HuH-7 (cell line): ENCODE data around the gene ABCA9.
"Not testable (repeated sequence)": the region's sequence is repeated elsewhere in the genome, so short reads cannot be mapped to it uniquely, and the experiment has no call there.

Experiments used
- DNase-seq: peaks from one replicate; pipeline ENCODE4 v3.0.0; 2011; ENCODE audit warnings: low spot score

The ABCA9 gene

GRCh38 chr17:69043098-69043734 lies 17.5 kb downstream of the ABCA9 start:
- DNase-seq = no peak

GRCh38 chr17:69042308-69042707 lies 18.4 kb downstream of the ABCA9 start:
- no peak for DNase-seq

- no peak for DNase-seq
Measured at GRCh38 chr17:69031839-69032238, 28.9 kb downstream of the ABCA9 start.

GRCh38 chr17:69030169-69030568 lies 30.6 kb downstream of the ABCA9 start:
- DNase-seq = no peak

GRCh38 chr17:69018687-69019086 lies 42.0 kb downstream of the ABCA9 start:
- DNase-seq = no peak

- no peak for DNase-seq
Measured at GRCh38 chr17:69018022-69018615, 42.6 kb downstream of the ABCA9 start.

- DNase-seq = no peak
Measured at GRCh38 chr17:69015631-69016030, 45.1 kb downstream of the ABCA9 start.

GRCh38 chr17:69012895-69013805 lies 47.6 kb downstream of the ABCA9 start:
- no peak for DNase-seq

- DNase-seq = no peak
Measured at GRCh38 chr17:69009930-69010329, 50.8 kb downstream of the ABCA9 start.

GRCh38 chr17:69004759-69005158 lies 56.0 kb downstream of the ABCA9 start:
- not testable (repeated sequence) for DNase-seq

- DNase-seq = not testable (repeated sequence)
Measured at GRCh38 chr17:68999743-69000142, 61.0 kb downstream of the ABCA9 start.

- no peak for DNase-seq
Measured at GRCh38 chr17:68993112-68993511, 67.6 kb downstream of the ABCA9 start.

GRCh38 chr17:68987966-68988365 lies 72.8 kb downstream of the ABCA9 start:
- no peak for DNase-seq

GRCh38 chr17:68981288-68981687 lies 79.4 kb downstream of the ABCA9 start:
- no peak for DNase-seq

GRCh38 chr17:68973098-68973846 lies 87.5 kb downstream of the ABCA9 start:
- DNase-seq = no peak

GRCh38 chr17:68972119-68972704 lies 88.5 kb downstream of the ABCA9 start:
- peak; percentile 26 for DNase-seq

GRCh38 chr17:68969101-68969500 lies 91.6 kb downstream of the ABCA9 start:
- no peak for DNase-seq

GRCh38 chr17:68963958-68964357 lies 96.8 kb downstream of the ABCA9 start:
- DNase-seq = no peak

- DNase-seq = no peak
Measured at GRCh38 chr17:68961214-68961882, 99.4 kb downstream of the ABCA9 start.

GRCh38 chr17:68959117-68959516 lies 101.6 kb downstream of the ABCA9 start:
- not testable (repeated sequence) for DNase-seq

- DNase-seq = no peak
Measured at GRCh38 chr17:68957944-68958343, 102.8 kb downstream of the ABCA9 start.
